H1 (cell line): ENCODE data around the gene ATXN7.

Source experiments
- FOSL1 ChIP-seq: IDR thresholded peaks from 2 replicates; pipeline ENCODE4 v1.6.1; 2011; ENCODE audit warnings: mild to moderate bottlenecking, low read depth, low read length, moderate library complexity; ENCODE audit not compliant: insufficient read depth
- SIN3A ChIP-seq, 2 experiments: IDR thresholded peaks in 1 of 2; conservative IDR thresholded peaks in 1 of 2; 2 replicates each; pipeline ENCODE4 v1.6.1; 2011 to 2012; ENCODE audit warnings: low read length in 2 of 2, improper control_type of control experiment in 1 of 2, low read depth in 1 of 2, mild to moderate bottlenecking in 1 of 2
- SP1 ChIP-seq: IDR thresholded peaks from 2 replicates; pipeline ENCODE4 v1.6.1; 2011; ENCODE audit warnings: low read depth, low read length

- TF ChIP-seq SP1 (no peak), SIN3A (conservative IDR thresholded peaks at IDR 0.05 in 1 of 2, IDR thresholded peaks at IDR 0.05 in 1 of 2; ENCODE audit: low read depth in 1 of 2, low read length in 2 of 2) (no peak), FOSL1 (no peak)
These were observed 23.2 kb downstream of the ATXN7 start for GRCh38 chr3:63886858-63887257.
